HCT116 (cell line): ENCODE data around the gene CMBL. TPM values are rescaled to one million over a fixed set of nuclear protein-coding genes. Genes with fewer than 3 reads are reported as not detected.

ENCODE experiments used
- ATF3 ChIP-seq: IDR thresholded peaks from 2 replicates; pipeline ENCODE4 v1.6.1; 2012
- EZH2 ChIP-seq: fragments of 200-600 bp; sonication (generic); IDR thresholded peaks from 2 replicates; pipeline ENCODE4 v1.6.1; 2017; ENCODE audit warnings: antibody characterized with exemption, mixed run types
- POLR2A ChIP-seq: IDR thresholded peaks from 2 replicates; pipeline ENCODE4 v1.7.0; 2011; ENCODE audit warnings: borderline replicate concordance; ENCODE audit not compliant: insufficient read depth, insufficient read length; ENCODE audit errors: extremely low read depth
- REST ChIP-seq: IDR thresholded peaks from 2 replicates; pipeline ENCODE4 v1.6.1; 2012; ENCODE audit warnings: low read depth
- SIN3A ChIP-seq: IDR thresholded peaks from 2 replicates; pipeline ENCODE4 v1.6.1; 2012; ENCODE audit warnings: low read depth
- SRF ChIP-seq: IDR thresholded peaks from 2 replicates; pipeline ENCODE4 v1.6.1; 2012; ENCODE audit warnings: low read depth
- YY1 ChIP-seq: IDR thresholded peaks from 2 replicates; pipeline ENCODE4 v1.6.1; 2011; ENCODE audit warnings: low read length, low read depth, moderate library complexity, mild to moderate bottlenecking; ENCODE audit not compliant: insufficient replicate concordance; ENCODE audit errors: extremely low read depth
- ZBTB33 ChIP-seq: IDR thresholded peaks from 2 replicates; pipeline ENCODE4 v1.6.1; 2011; ENCODE audit warnings: mild to moderate bottlenecking, low read length, moderate library complexity; ENCODE audit not compliant: insufficient replicate concordance; ENCODE audit errors: extremely low read depth
- total RNA-seq: library from RNA; stranded (reverse); gene quantifications from one replicate; pipeline ENCODE4 v1.2.1, GENCODE V29; 2021; ENCODE audit not compliant: unreplicated experiment

The CMBL gene
- total RNA-seq, 1 experiment from 2014 or later = 51.0 TPM

GRCh38 chr5:10351199-10351905 is 43.6 kb upstream of the CMBL start (continued):
- TF ChIP-seq ZBTB33 (no peak), EZH2 (no peak), ATF3 (no peak), REST (no peak), YY1 (no peak), POLR2A (no peak), SIN3A (no peak), SRF (no peak)
